HCT116 (cell line): Measurements from ENCODE around the gene LSM4. TPM values are rescaled to one million over a fixed set of nuclear protein-coding genes. Genes with fewer than 3 reads are reported as not detected.

ENCODE experiments used
- ATAC-seq: fragments of 200-7000 bp; cut with Tn5 transposase; 2 replicates; pipeline ENCODE4 v1.9.1; 2020; ENCODE audit warnings: mild to moderate bottlenecking, moderate library complexity
- BruUV-seq: library from RNA; stranded (reverse); fragments of 400-500 nt; replicated peaks from 2 replicates; lab custom pipeline; 2021; lab: Mats Ljungman, UMichigan
- CTCF ChIA-PET: fragments of 300-600 bp; sonication (Branson Sonifier 250); formaldehyde crosslinking; loops from one replicate; lab custom pipeline; 2021; ENCODE audit warnings: antibody characterized with exemption; lab: Charles Lee
- POLR2A ChIA-PET: fragments of 300-600, 350-600 bp; sonication (Branson Sonifier 250); formaldehyde crosslinking; loops from one replicate; lab custom pipeline; 2021; ENCODE audit warnings: antibody characterized with exemption; lab: Charles Lee
- RAD21 ChIA-PET, 2 experiments: fragments of 300-600 bp; sonication (Branson Sonifier 250); formaldehyde crosslinking; loops; one replicate each; lab custom pipeline; 2023; ENCODE audit warnings: low total read pairs in 2 of 2; ENCODE audit not compliant: uncharacterized antibody in 2 of 2, unreplicated experiment in 2 of 2, low non-redundant PET in 1 of 2; lab: Charles Lee
- DNase-seq: peaks from one replicate; pipeline ENCODE4 v3.0.0-alpha.2; 2010; ENCODE audit warnings: low read depth, low spot score
- H2AFZ ChIP-seq: fragments of 200-600 bp; shearing (Covaris generic), sonication (generic); 2 replicates; pipeline ENCODE4 v1.6.1; 2017; ENCODE audit warnings: low read depth, mixed run types, mixed read lengths, antibody characterized with exemption, low read length; ENCODE audit not compliant: poor library complexity, severe bottlenecking
- H3K27ac ChIP-seq: 2 replicates; pipeline ENCODE4 v1.5.1; 2012; ENCODE audit warnings: low read depth, low read length
- H3K27me3 ChIP-seq: fragments of 200-600 bp; sonication (generic); 2 replicates; pipeline ENCODE4 v1.6.1; 2016; ENCODE audit warnings: mixed run types, low read length, mixed read lengths; ENCODE audit not compliant: insufficient read depth
- H3K36me3 ChIP-seq, 2 experiments: fragments of 200-500 bp in 1 of 2; fragments of 200-600 bp in 1 of 2; sonication (Bioruptor generic) in 1 of 2; sonication (generic) in 1 of 2; 2 replicates each; pipeline versions ENCODE4 v1.5.1 to v1.6.1; 2014 to 2016; ENCODE audit warnings: low read length in 2 of 2, inconsistent platforms in 1 of 2, mixed read lengths in 1 of 2, mixed run types in 1 of 2; ENCODE audit not compliant: insufficient read depth in 2 of 2, control insufficient read depth in 1 of 2
- H3K4me1 ChIP-seq, 2 experiments: fragments of 200-600 bp in 1 of 2; sonication (generic) in 1 of 2; 2 replicates each; pipeline versions ENCODE4 v1.5.1 to v1.6.1; 2012 to 2017; ENCODE audit warnings: low read length in 2 of 2, inconsistent platforms in 1 of 2, mild to moderate bottlenecking in 1 of 2, mixed read lengths in 1 of 2, mixed run types in 1 of 2, moderate library complexity in 1 of 2; ENCODE audit not compliant: insufficient read depth in 2 of 2, control insufficient read depth in 1 of 2
- H3K4me2 ChIP-seq: fragments of 200-600 bp; sonication (generic); 2 replicates; pipeline ENCODE4 v1.6.1; 2017; ENCODE audit warnings: mixed run types, low read length, mixed read lengths
- H3K4me3 ChIP-seq, 2 experiments: fragments of 200-600 bp in 1 of 2; sonication (generic) in 1 of 2; replicated peaks in 1 of 2; 2 replicates each; pipeline ENCODE4 v1.5.1; 2011 to 2016; ENCODE audit warnings: low read length in 2 of 2, control low read depth in 1 of 2, low read depth in 1 of 2, mild to moderate bottlenecking in 1 of 2, mixed read lengths in 1 of 2, mixed run types in 1 of 2
- H3K79me2 ChIP-seq: fragments of 200-600 bp; sonication (generic); 2 replicates; pipeline ENCODE4 v1.6.1; 2017; ENCODE audit warnings: mild to moderate bottlenecking, mixed run types, low read length, moderate library complexity, mixed read lengths; ENCODE audit not compliant: insufficient read depth
- H3K9ac ChIP-seq: fragments of 200-600 bp; sonication (generic); 2 replicates; pipeline ENCODE4 v1.6.1; 2016; ENCODE audit warnings: low read length, mixed read lengths
- H3K9me2 ChIP-seq: fragments of 200-600 bp; sonication (generic), shearing (Covaris generic); 2 replicates; pipeline ENCODE4 v1.6.1; 2017; ENCODE audit warnings: mixed run types, mild to moderate bottlenecking, moderate library complexity; ENCODE audit not compliant: insufficient read depth
- H3K9me3 ChIP-seq, 2 experiments: fragments of 200-500 bp in 1 of 2; fragments of 200-600 bp in 1 of 2; sonication (Bioruptor generic) in 1 of 2; sonication (generic) in 1 of 2; 2 replicates each; pipeline ENCODE4 v1.6.1; 2014 to 2017; ENCODE audit warnings: low read length in 2 of 2, mixed read lengths in 2 of 2, inconsistent platforms in 1 of 2, low read depth in 1 of 2, mild to moderate bottlenecking in 1 of 2, mixed run types in 1 of 2, moderate library complexity in 1 of 2; ENCODE audit not compliant: control insufficient read depth in 1 of 2, insufficient read depth in 1 of 2
- H4K20me1 ChIP-seq: fragments of 200-600 bp; sonication (generic), shearing (Covaris generic); 2 replicates; pipeline ENCODE4 v1.6.1; 2017; ENCODE audit warnings: mixed run types, mild to moderate bottlenecking, moderate library complexity; ENCODE audit not compliant: insufficient read depth
- ATF3 ChIP-seq: IDR thresholded peaks from 2 replicates; pipeline ENCODE4 v1.6.1; 2012
- EGR1 ChIP-seq: IDR thresholded peaks from 2 replicates; pipeline ENCODE4 v1.6.1; 2012; ENCODE audit warnings: low read depth
- JUND ChIP-seq: IDR thresholded peaks from 2 replicates; pipeline ENCODE4 v1.6.1; 2012
- POLR2AphosphoS5 ChIP-seq: IDR thresholded peaks from 2 replicates; pipeline ENCODE4 v1.6.1; 2011; ENCODE audit warnings: mild to moderate bottlenecking, low read depth, low read length, moderate library complexity
- intact Hi-C: fragments of 100-400 bp; cut with micrococcal nuclease; formaldehyde crosslinking; loops from 2 replicates; pipeline ENCODE4 v1.10.0; 2022
- total RNA-seq: library from RNA; stranded (reverse); gene quantifications from one replicate; pipeline ENCODE4 v1.2.1, GENCODE V29; 2021; ENCODE audit not compliant: unreplicated experiment
- TF ChIP-seq, protein P1 (sequence below): IDR thresholded peaks from 2 replicates; pipeline ENCODE4 v1.6.1; 2011; ENCODE audit warnings: mild to moderate bottlenecking, low read length, moderate library complexity; ENCODE audit not compliant: insufficient replicate concordance; ENCODE audit errors: extremely low read depth
- TF ChIP-seq, protein P2 (sequence below), 3 experiments: fragments of 200-600 bp in 1 of 3; sonication (generic) in 1 of 3; IDR thresholded peaks in 2 of 3; conservative IDR thresholded peaks in 1 of 3; 2 replicates each; pipeline ENCODE4 v1.5.1; 2012 to 2017; ENCODE audit warnings: low read depth in 2 of 3, low read length in 2 of 3, antibody characterized with exemption in 1 of 3, borderline replicate concordance in 1 of 3, control low read depth in 1 of 3, mild to moderate bottlenecking in 1 of 3, mixed read lengths in 1 of 3, mixed run types in 1 of 3, moderate library complexity in 1 of 3; ENCODE audit not compliant: insufficient read depth in 1 of 3

Gene LSM4
- total RNA-seq, 1 experiment from 2014 or later: 400 TPM

- BruUV-seq: no TSS peak
- no peaks in the 10 kb centered on the region for H3K9me2 ChIP-seq
- no peak overlapping the region for H3K27ac ChIP-seq
- H4K20me1 ChIP-seq: no peaks in the 10 kb centered on the region
- ChIA-PET CTCF (no interaction called here), POLR2A (no interaction called here), RAD21 (no interaction called here)
- intact Hi-C loops: no loop called here
- H3K4me1 ChIP-seq: no peaks in the 10 kb centered on the region
- DNase-seq: no peak
- no peak for ATAC-seq
- no peak overlapping the region for H2AFZ ChIP-seq
- no peak overlapping the region for H3K4me2 ChIP-seq
- no peaks in the 10 kb centered on the region for H3K27me3 ChIP-seq
- H3K4me3 ChIP-seq: no peak overlapping the region
- no peak overlapping the region for H3K9ac ChIP-seq
- no peaks in the 10 kb centered on the region for H3K9me3 ChIP-seq
- no peaks in the 10 kb centered on the region for H3K36me3 ChIP-seq
- TF ChIP-seq, protein P1, sequence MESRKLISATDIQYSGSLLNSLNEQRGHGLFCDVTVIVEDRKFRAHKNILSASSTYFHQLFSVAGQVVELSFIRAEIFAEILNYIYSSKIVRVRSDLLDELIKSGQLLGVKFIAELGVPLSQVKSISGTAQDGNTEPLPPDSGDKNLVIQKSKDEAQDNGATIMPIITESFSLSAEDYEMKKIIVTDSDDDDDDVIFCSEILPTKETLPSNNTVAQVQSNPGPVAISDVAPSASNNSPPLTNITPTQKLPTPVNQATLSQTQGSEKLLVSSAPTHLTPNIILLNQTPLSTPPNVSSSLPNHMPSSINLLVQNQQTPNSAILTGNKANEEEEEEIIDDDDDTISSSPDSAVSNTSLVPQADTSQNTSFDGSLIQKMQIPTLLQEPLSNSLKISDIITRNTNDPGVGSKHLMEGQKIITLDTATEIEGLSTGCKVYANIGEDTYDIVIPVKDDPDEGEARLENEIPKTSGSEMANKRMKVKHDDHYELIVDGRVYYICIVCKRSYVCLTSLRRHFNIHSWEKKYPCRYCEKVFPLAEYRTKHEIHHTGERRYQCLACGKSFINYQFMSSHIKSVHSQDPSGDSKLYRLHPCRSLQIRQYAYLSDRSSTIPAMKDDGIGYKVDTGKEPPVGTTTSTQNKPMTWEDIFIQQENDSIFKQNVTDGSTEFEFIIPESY: no peak
- TF ChIP-seq EGR1 (no peak), JUND (no peak), POLR2AphosphoS5 (no peak), ATF3 (no peak)
- TF ChIP-seq, protein P2, sequence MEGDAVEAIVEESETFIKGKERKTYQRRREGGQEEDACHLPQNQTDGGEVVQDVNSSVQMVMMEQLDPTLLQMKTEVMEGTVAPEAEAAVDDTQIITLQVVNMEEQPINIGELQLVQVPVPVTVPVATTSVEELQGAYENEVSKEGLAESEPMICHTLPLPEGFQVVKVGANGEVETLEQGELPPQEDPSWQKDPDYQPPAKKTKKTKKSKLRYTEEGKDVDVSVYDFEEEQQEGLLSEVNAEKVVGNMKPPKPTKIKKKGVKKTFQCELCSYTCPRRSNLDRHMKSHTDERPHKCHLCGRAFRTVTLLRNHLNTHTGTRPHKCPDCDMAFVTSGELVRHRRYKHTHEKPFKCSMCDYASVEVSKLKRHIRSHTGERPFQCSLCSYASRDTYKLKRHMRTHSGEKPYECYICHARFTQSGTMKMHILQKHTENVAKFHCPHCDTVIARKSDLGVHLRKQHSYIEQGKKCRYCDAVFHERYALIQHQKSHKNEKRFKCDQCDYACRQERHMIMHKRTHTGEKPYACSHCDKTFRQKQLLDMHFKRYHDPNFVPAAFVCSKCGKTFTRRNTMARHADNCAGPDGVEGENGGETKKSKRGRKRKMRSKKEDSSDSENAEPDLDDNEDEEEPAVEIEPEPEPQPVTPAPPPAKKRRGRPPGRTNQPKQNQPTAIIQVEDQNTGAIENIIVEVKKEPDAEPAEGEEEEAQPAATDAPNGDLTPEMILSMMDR (IDR thresholded peaks at IDR 0.05 in 2 of 3, conservative IDR thresholded peaks at IDR 0.05 in 1 of 3; ENCODE audit: borderline replicate concordance in 1 of 3, insufficient read depth in 1 of 3, low read depth in 2 of 3, low read length in 2 of 3): no peak
- H3K79me2 ChIP-seq: no peaks in the 10 kb centered on the region
Observed at GRCh38 chr19:18264971-18265540, 57.8 kb downstream of the LSM4 start.
